Karpas-422 (cell line): Measurements from ENCODE around the gene ATP8A1. TPM values are rescaled to one million over a fixed set of nuclear protein-coding genes. Genes with fewer than 3 reads are reported as not detected.

ENCODE experiments used
- DNase-seq: peaks from one replicate; pipeline ENCODE4 v3.0.0-alpha.2; 2015
- H2AFZ ChIP-seq: fragments of 200-600 bp; sonication (generic); 2 replicates; pipeline ENCODE4 v1.6.1; 2014; ENCODE audit warnings: antibody characterized with exemption, low read length, mixed read lengths
- H3K27ac ChIP-seq: fragments of 200-600 bp; sonication (generic); 2 replicates; pipeline ENCODE4 v1.5.1; 2014; ENCODE audit warnings: mild to moderate bottlenecking, low read length, moderate library complexity
- H3K27me3 ChIP-seq: fragments of 200-600 bp; sonication (generic); 2 replicates; pipeline ENCODE4 v1.6.1; 2014; ENCODE audit warnings: low read length, mixed read lengths
- H3K36me3 ChIP-seq: fragments of 200-600 bp; sonication (generic); 2 replicates; pipeline ENCODE4 v1.6.1; 2014; ENCODE audit warnings: low read length, mixed read lengths; ENCODE audit not compliant: insufficient read depth
- H3K4me1 ChIP-seq: fragments of 200-600 bp; sonication (generic); 2 replicates; pipeline ENCODE4 v1.6.1; 2014; ENCODE audit warnings: mild to moderate bottlenecking, low read length, mixed read lengths
- H3K4me2 ChIP-seq: fragments of 200-600 bp; sonication (generic); 2 replicates; pipeline ENCODE4 v1.6.1; 2014; ENCODE audit warnings: low read length, low read depth, mild to moderate bottlenecking; ENCODE audit not compliant: poor library complexity, severe bottlenecking
- H3K4me3 ChIP-seq: fragments of 200-600 bp; sonication (generic); 2 replicates; pipeline ENCODE4 v1.5.1; 2014; ENCODE audit warnings: mild to moderate bottlenecking, antibody characterized with exemption, low read length, mixed read lengths
- H3K79me2 ChIP-seq: fragments of 200-600 bp; sonication (generic); 2 replicates; pipeline ENCODE4 v1.6.1; 2014; ENCODE audit warnings: mild to moderate bottlenecking, low read length, mixed read lengths
- H3K9ac ChIP-seq: fragments of 200-600 bp; sonication (generic); 2 replicates; pipeline ENCODE4 v1.6.0; 2014; ENCODE audit warnings: low read length
- H3K9me2 ChIP-seq: fragments of 200-600 bp; sonication (generic), shearing (Covaris generic); replicated peaks from 2 replicates; pipeline ENCODE4 v1.6.0; 2014; ENCODE audit warnings: mild to moderate bottlenecking, low read length, moderate library complexity; ENCODE audit not compliant: insufficient read depth
- H3K9me3 ChIP-seq: fragments of 300-700, 200-600 bp; sonication (generic); 2 replicates; pipeline ENCODE4 v1.6.1; 2014; ENCODE audit warnings: low read length, mixed read lengths
- H4K20me1 ChIP-seq: fragments of 200-600 bp; sonication (generic); 2 replicates; pipeline ENCODE4 v1.6.1; 2014; ENCODE audit warnings: mild to moderate bottlenecking, antibody characterized with exemption, low read length, low read depth; ENCODE audit not compliant: insufficient read depth
- total RNA-seq: library from RNA; depleted of rRNA; stranded (reverse); fragments of >200 nt; shearing (Covaris generic); gene quantifications from 2 replicates; pipeline ENCODE4 v1.2.3, GENCODE V29; 2014; ENCODE audit warnings: low replicate concordance

The ATP8A1 gene
- total RNA-seq, 1 experiment from 2014 or later: 67.2 TPM

DNA sequence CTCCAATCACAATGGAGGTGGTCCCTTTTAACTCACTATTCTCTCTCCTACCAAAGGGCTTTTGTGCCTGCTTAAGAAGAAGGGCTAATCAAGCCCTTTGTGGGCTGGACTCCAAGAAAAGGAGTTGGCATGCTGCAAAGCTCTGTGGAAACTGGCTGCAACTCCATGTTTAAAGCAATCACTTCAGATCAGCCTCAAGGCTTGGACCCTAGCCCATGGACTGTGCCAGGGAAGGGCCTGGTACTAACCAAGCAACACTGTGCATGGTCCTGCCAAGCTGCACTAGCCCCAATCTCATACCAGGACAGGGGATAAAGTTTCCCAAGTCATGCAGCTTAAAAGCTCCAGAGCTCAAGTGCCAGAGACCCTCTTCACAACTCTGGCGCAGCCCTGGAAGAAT, 86.7 kb downstream of the ATP8A1 start:
- no peak overlapping the region for H2AFZ ChIP-seq
- no peaks in the 10 kb centered on the region; the same call in 1 of the 2 replicates for H3K4me1 ChIP-seq
- no peak for DNase-seq
- H3K4me2 ChIP-seq: no peak overlapping the region
- no peak overlapping the region for H3K27ac ChIP-seq
- no peaks in the 10 kb centered on the region for H3K27me3 ChIP-seq
- no peak overlapping the region for H3K9ac ChIP-seq
- no peaks in the 10 kb centered on the region for H3K9me2 ChIP-seq
- H3K36me3 ChIP-seq: peaks cover 5% of the 10 kb centered on the region; the same call in 1 of the 2 replicates
- no peaks in the 10 kb centered on the region for H3K9me3 ChIP-seq
- H3K79me2 ChIP-seq: 0 out of 2 replicates have a peak, but pooled peaks cover 2% of the 10 kb centered on the region
- H4K20me1 ChIP-seq: no peaks in the 10 kb centered on the region
- no peak overlapping the region for H3K4me3 ChIP-seq

DNA sequence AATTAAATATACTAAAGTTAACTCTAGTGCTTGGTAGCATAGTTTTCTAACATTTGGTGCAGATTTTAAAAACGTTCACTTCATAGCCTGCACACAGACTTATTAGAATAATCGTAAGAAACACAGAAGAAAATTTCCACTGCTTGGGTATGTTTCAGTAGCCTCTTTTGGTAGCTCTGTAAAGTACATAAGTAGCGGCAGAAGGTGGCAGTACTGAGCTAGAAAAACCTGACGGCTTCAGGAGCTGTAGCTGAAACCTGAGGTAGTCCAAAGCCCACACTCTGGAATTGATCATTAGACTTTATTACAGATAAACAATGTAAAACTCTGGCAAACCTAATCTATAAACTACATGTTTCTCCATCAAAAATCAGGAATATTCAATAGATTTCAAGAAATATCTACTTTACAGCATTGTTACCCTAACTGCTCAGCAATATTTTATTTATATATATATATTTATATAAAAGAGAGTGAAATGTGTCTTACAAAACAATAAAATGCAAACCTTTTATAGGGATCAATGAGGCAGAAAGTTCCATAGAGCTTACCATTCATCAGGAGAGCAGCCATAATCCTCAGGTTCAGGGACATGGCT, 88.2 kb downstream of the ATP8A1 start:
- no peaks in the 10 kb centered on the region for H3K27me3 ChIP-seq
- H3K79me2 ChIP-seq: 0 out of 2 replicates have a peak, but pooled peaks cover 2% of the 10 kb centered on the region
- peaks cover 4% of the 10 kb centered on the region; the same call in 1 of the 2 replicates for H3K36me3 ChIP-seq
- no peaks in the 10 kb centered on the region; the same call in 1 of the 2 replicates for H3K4me1 ChIP-seq
- no peaks in the 10 kb centered on the region for H3K9me3 ChIP-seq
- H3K4me3 ChIP-seq: no peak overlapping the region
- H4K20me1 ChIP-seq: no peaks in the 10 kb centered on the region
- DNase-seq: peak; percentile 88
- H3K27ac ChIP-seq: 0 out of 2 replicates have a peak overlapping the region, but pooled peaks have one; percentile 29
- H3K9ac ChIP-seq: no peak overlapping the region
- no peaks in the 10 kb centered on the region for H3K9me2 ChIP-seq
- no peak overlapping the region for H2AFZ ChIP-seq
- no peak overlapping the region for H3K4me2 ChIP-seq

DNA sequence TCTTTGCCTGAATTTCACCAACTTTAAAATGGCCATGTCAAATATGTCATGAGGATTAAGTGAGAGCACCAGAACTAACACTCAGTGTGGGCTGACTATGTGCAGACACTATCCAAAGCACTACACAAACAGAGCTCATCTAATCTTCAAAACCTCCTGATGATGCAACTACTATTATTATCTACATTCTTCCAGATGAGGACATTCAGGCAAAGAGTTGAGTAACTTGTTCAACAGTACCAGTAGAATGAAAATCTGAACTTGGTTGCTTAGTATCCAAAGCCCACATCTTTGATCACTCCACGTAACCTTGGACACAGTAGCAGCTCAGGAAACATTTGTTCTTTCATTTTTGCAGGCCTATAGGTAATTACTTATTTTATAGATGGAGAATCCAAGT, 90.1 kb downstream of the ATP8A1 start:
- no peak overlapping the region for H3K4me3 ChIP-seq
- no peak overlapping the region for H3K27ac ChIP-seq
- H3K9me3 ChIP-seq: no peaks in the 10 kb centered on the region
- H3K9me2 ChIP-seq: no peaks in the 10 kb centered on the region
- no peak overlapping the region for H3K4me2 ChIP-seq
- H3K4me1 ChIP-seq: no peaks in the 10 kb centered on the region; the same call in 1 of the 2 replicates
- 0 out of 2 replicates have a peak, but pooled peaks cover 2% of the 10 kb centered on the region for H3K79me2 ChIP-seq
- no peak overlapping the region for H2AFZ ChIP-seq
- DNase-seq: no peak
- H4K20me1 ChIP-seq: no peaks in the 10 kb centered on the region
- H3K36me3 ChIP-seq: peaks cover 4% of the 10 kb centered on the region; the same call in 1 of the 2 replicates
- H3K9ac ChIP-seq: no peak overlapping the region
- no peaks in the 10 kb centered on the region for H3K27me3 ChIP-seq

DNA sequence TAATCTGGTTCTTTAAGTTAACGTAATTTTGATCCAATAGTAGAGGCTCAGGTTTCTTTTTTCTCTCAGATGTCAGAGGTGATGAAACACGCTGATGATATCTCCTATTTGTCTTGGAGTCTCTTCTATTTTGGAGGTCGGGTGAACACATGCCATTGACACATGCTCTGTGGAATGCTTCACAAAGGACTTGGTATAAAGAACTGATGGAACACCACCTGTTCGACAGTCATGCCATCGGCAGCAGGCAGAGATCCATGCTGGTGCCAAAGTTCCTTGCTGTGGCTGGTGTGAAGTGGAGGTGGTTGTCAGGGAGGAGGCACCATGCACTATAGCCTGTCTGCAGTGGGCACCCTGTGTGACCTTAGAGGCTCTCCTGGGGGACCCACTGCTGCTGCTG, 94.9 kb downstream of the ATP8A1 start:
- Histone ChIP-seq H3K9me2 (no peaks in the 10 kb centered on the region), H3K4me3 (no peak overlapping the region), H3K9ac (no peak overlapping the region), H4K20me1 (no peaks in the 10 kb centered on the region), H3K79me2 (0 out of 2 replicates have a peak, but pooled peaks cover 2% of the 10 kb centered on the region), H3K36me3 (peaks cover 4% of the 10 kb centered on the region; the same call in 1 of the 2 replicates), H3K27me3 (no peaks in the 10 kb centered on the region), H3K9me3 (no peaks in the 10 kb centered on the region), H3K27ac (no peak overlapping the region), H3K4me2 (no peak overlapping the region), H2AFZ (no peak overlapping the region), H3K4me1 (no peaks in the 10 kb centered on the region)
- no peak for DNase-seq

DNA sequence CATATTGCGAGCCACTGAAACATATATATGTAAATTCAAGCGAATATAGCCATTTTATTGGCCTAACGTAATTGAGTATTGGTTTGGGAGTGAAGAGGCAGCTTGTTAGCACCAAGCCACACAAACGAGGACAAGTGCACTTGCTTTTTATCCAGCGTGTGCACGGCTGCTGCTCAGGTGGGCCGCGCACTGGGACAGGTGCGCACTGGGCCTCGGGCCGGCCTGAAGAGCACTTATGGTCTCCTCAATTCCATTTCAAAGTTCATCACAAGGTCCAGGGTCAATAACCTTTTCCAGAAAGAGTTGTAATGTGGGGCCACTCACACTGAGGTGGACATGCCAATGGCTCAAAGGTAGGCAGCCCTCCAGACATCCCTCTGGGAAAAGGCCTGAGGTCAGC, 95.9 kb downstream of the ATP8A1 start:
- Histone ChIP-seq H3K4me2 (no peak overlapping the region), H3K27ac (no peak overlapping the region), H3K27me3 (no peaks in the 10 kb centered on the region), H3K79me2 (no peaks in the 10 kb centered on the region), H3K4me3 (no peak overlapping the region), H3K4me1 (no peaks in the 10 kb centered on the region), H2AFZ (no peak overlapping the region), H3K9me3 (no peaks in the 10 kb centered on the region), H3K9me2 (no peaks in the 10 kb centered on the region), H4K20me1 (no peaks in the 10 kb centered on the region), H3K9ac (no peak overlapping the region), H3K36me3 (no peaks in the 10 kb centered on the region; the same call in 1 of the 2 replicates)
- no peak for DNase-seq

DNA sequence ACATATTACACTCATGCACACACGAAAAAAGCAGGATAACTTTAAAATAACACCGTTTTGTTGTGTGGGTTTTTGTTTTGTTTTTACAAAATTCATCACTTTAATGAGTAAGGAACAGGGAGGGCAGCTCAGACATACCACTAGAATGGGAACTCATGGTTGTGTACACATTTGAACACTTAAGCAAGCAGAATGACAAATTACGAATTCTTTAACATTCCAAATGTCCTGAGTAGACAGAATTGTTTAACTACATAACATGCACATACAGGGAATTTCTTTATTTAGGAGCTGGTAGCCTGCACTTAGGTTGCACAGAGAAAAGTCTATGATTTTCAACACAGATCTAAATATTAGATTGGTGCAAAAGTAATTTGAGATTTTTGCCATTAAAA, 96.4 kb downstream of the ATP8A1 start:
- no peaks in the 10 kb centered on the region for H3K36me3 ChIP-seq
- no peaks in the 10 kb centered on the region for H3K9me2 ChIP-seq
- no peaks in the 10 kb centered on the region for H3K4me1 ChIP-seq
- H4K20me1 ChIP-seq: no peaks in the 10 kb centered on the region
- no peak for DNase-seq
- no peaks in the 10 kb centered on the region for H3K79me2 ChIP-seq
- H3K27ac ChIP-seq: no peak overlapping the region
- H3K9ac ChIP-seq: no peak overlapping the region
- no peaks in the 10 kb centered on the region for H3K9me3 ChIP-seq
- no peak overlapping the region for H3K4me3 ChIP-seq
- H3K27me3 ChIP-seq: no peaks in the 10 kb centered on the region
- H3K4me2 ChIP-seq: no peak overlapping the region
- H2AFZ ChIP-seq: no peak overlapping the region

DNA sequence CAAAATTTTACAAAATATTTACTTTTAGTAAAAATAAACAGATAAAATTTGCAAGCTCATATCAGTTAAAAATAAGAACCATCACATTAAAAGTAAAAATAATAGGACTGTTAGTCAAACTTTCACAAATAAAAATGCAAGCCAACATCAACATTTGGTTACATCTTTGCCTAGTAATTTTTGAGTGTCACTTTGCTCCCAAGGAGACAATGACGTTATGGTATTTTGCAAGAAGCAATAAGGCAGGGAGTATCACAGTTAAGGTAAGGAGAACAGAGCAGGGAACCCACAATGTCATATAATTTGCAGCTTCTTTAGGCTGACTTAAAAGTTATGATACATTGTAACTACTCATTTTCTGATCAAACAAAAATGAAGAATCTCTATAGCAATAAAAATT, 98.7 kb downstream of the ATP8A1 start:
- Histone ChIP-seq H3K9me3 (no peaks in the 10 kb centered on the region), H3K36me3 (no peaks in the 10 kb centered on the region), H2AFZ (no peak overlapping the region), H4K20me1 (no peaks in the 10 kb centered on the region), H3K4me1 (no peaks in the 10 kb centered on the region), H3K79me2 (no peaks in the 10 kb centered on the region), H3K27ac (no peak overlapping the region), H3K4me2 (no peak overlapping the region), H3K27me3 (no peaks in the 10 kb centered on the region), H3K9ac (no peak overlapping the region), H3K4me3 (no peak overlapping the region), H3K9me2 (no peaks in the 10 kb centered on the region)
- DNase-seq: no peak

DNA sequence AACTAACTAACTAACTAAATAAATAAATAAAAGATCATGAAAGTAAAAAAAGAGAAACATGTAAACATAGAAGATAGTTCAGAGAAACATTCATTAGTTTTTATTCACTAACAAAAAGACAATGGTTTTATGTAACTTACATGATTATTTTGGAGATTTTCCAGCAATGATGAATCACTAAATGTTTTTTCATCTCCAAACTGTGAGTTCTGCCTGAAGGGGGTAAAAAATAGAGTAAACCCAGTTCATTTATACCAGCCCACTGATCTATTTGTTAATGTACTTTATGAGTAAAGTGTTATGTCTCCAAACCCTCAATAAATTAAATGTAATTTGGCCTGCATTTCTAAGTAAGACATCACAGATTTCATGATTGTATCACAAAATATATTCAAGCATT, 101.1 kb downstream of the ATP8A1 start:
- H3K4me3 ChIP-seq: no peak overlapping the region
- H4K20me1 ChIP-seq: no peaks in the 10 kb centered on the region
- H3K27ac ChIP-seq: no peak overlapping the region
- H3K4me1 ChIP-seq: no peaks in the 10 kb centered on the region
- no peaks in the 10 kb centered on the region for H3K79me2 ChIP-seq
- H2AFZ ChIP-seq: no peak overlapping the region
- H3K36me3 ChIP-seq: no peaks in the 10 kb centered on the region
- no peak overlapping the region for H3K9ac ChIP-seq
- no peak for DNase-seq
- H3K4me2 ChIP-seq: no peak overlapping the region
- H3K27me3 ChIP-seq: no peaks in the 10 kb centered on the region
- no peaks in the 10 kb centered on the region for H3K9me3 ChIP-seq
- no peaks in the 10 kb centered on the region for H3K9me2 ChIP-seq
